ENCODE data around the gene DNAJB5.

DNA sequence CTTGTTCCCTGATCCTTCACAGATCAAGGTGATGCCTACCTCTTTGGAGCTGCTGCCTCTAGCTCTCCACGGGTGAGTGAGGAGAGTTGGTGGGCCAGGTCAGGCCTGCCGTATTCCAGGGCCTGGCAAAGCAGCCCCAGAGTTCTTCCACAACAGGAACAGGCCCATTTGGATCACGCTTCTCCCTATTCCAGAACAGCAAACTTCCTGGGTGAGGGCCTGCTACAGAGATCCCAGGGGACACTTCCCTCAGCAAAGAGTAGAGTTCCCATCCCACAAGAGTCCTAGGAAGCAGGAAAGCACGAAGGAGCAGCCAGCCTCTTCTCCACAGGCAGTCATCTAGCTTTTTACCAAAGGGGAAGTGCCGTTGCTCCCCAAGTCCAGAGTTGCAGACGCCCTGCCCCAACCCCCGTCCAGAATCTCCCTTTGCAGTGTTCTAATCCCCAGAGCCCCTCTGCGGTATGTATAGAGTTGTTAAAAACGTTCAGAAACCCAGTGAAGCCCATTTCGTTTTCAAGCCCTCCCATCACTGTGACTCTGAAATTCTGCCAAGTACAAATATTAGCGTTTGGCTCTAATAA is 9.3 kb upstream of the DNAJB5 start:
- TF ChIP-seq, protein P1, sequence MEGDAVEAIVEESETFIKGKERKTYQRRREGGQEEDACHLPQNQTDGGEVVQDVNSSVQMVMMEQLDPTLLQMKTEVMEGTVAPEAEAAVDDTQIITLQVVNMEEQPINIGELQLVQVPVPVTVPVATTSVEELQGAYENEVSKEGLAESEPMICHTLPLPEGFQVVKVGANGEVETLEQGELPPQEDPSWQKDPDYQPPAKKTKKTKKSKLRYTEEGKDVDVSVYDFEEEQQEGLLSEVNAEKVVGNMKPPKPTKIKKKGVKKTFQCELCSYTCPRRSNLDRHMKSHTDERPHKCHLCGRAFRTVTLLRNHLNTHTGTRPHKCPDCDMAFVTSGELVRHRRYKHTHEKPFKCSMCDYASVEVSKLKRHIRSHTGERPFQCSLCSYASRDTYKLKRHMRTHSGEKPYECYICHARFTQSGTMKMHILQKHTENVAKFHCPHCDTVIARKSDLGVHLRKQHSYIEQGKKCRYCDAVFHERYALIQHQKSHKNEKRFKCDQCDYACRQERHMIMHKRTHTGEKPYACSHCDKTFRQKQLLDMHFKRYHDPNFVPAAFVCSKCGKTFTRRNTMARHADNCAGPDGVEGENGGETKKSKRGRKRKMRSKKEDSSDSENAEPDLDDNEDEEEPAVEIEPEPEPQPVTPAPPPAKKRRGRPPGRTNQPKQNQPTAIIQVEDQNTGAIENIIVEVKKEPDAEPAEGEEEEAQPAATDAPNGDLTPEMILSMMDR (IDR thresholded peaks at IDR 0.05): no peak
- no peak for TF ChIP-seq POLR2A (IDR thresholded peaks at IDR 0.05)
